ENCODE data around the gene RAD51B.

GRCh38 chr14:68634332-68634731, 814.8 kb downstream of the RAD51B start:
- no peak for TF ChIP-seq CTCF (IDR thresholded peaks at IDR 0.05)
- TF ChIP-seq POLR2A (IDR thresholded peaks at IDR 0.05) = no peak
